ENCODE data around the gene CGB5.
"Not testable (repeated sequence)": the region's sequence is repeated elsewhere in the genome, so short reads cannot be mapped to it uniquely, and the experiment has no call there.

CGB5 gene

GRCh38 chr19:49043548-49043947 lies at the start of gene CGB5:
CGB5 (plus strand) TSS chr19:49043848; CDS start chr19:49044210, 362 bp downstream.
- not testable (repeated sequence) for H3K9ac ChIP-seq (ENCODE audit: low read length); H3K36me3 ChIP-seq (ENCODE audit: control insufficient read depth, insufficient read depth, low read length); H3K9me3 ChIP-seq (ENCODE audit: control insufficient read depth, low read length); H3K4me3 ChIP-seq (ENCODE audit: low read length); H3K27me3 ChIP-seq (ENCODE audit: control insufficient read depth, insufficient read depth, low read length); H3K4me1 ChIP-seq (ENCODE audit: control insufficient read depth, insufficient read depth, low read length)

DNA sequence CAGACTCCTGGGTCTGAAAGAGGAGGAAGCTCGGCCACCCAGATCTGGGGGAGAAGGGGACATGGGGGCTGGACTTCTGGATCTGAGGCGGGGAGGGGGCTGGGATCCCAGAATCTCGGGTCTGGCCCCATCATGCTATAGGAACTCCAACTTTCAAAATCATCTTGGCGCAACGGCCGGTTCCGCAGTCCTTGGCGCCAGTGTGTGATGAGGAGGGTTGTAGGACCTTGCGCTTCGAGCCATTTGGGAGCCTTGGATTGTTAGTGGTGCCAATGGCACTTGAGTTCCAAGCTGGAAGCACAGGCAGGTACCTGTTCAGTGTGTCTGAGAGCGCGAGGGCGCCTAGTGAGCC lies 49.6 kb upstream of the CGB5 start:
- Histone ChIP-seq H3K4me3 (ENCODE audit: low read length) (peak overlapping the region; percentile 48), H3K9ac (ENCODE audit: low read length) (peak overlapping the region; percentile 98), H3K27me3 (ENCODE audit: control insufficient read depth, insufficient read depth, low read length) (no peaks in the 10 kb centered on the region), H3K36me3 (ENCODE audit: control insufficient read depth, insufficient read depth, low read length) (no peaks in the 10 kb centered on the region), H3K9me3 (ENCODE audit: control insufficient read depth, low read length) (no peaks in the 10 kb centered on the region), H3K4me1 (ENCODE audit: control insufficient read depth, insufficient read depth, low read length) (peaks cover 9% of the 10 kb centered on the region)

DNA sequence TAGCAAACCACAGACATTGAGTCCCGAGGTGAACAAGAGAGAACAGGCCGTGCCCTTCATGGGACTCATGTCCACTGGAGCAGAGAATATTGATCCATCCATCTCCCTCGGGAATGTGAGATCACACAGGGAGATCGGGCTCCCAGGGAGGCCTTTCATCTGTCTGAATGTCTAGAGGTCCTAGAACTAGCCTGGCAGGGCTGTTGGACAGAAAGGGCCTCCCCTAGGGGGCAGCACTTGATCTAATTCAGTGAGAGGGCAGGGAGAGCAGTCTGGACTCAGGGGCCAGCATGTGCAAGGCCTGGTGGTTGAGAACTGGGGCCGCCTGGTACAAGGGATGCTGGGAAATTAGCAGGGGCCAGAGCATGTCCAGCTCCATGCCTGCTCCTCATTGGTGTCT lies 45.7 kb upstream of the CGB5 start:
- H3K27me3 ChIP-seq (ENCODE audit: control insufficient read depth, insufficient read depth, low read length): no peaks in the 10 kb centered on the region
- H3K4me1 ChIP-seq (ENCODE audit: control insufficient read depth, insufficient read depth, low read length): no peaks in the 10 kb centered on the region
- no peaks in the 10 kb centered on the region for H3K36me3 ChIP-seq (ENCODE audit: control insufficient read depth, insufficient read depth, low read length)
- H3K9ac ChIP-seq (ENCODE audit: low read length): no peak overlapping the region
- H3K4me3 ChIP-seq (ENCODE audit: low read length): no peak overlapping the region
- no peaks in the 10 kb centered on the region for H3K9me3 ChIP-seq (ENCODE audit: control insufficient read depth, low read length)

DNA sequence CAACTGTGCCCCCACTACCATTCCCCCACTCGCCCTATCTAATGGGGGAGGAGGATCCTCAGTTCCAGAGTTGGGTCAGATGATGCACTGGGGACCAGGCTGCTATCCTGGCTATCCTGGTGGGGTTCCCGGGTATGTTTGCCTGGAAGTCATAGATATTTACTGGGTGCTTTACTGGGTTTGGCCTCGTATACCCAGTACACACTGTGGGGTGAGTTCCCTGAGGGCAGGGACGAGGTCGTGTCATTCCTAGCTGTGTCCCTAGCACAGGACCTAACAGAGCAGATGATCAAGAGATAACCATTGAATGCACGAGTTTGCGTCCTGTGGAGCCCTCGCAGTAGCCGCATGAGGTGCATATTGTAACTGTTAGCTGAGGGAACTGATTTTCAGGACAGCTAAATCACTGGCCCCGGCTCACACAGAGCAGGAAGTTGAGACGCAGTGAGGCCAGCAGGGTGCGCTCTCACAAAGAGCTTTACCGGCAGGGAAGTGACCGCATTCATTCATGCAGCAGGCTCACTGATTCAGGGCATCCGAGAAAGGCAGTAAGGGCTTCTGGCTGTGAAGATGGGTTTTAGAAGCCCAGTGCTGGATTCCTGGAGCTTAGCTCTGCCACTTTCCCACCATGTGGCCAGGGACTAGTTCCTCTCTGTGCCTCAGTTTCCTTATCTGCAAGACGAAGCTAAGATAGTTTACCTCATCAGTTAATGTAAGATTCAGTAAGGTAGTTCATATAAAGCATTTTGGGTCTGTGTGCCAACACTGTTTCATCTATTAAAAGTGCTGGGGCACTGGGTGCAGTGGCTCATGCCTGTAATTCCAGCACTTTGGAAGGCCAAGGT lies 43.9 kb upstream of the CGB5 start:
- no peaks in the 10 kb centered on the region for H3K27me3 ChIP-seq (ENCODE audit: control insufficient read depth, insufficient read depth, low read length)
- H3K9ac ChIP-seq (ENCODE audit: low read length): no peak overlapping the region
- no peaks in the 10 kb centered on the region for H3K36me3 ChIP-seq (ENCODE audit: control insufficient read depth, insufficient read depth, low read length)

DNA sequence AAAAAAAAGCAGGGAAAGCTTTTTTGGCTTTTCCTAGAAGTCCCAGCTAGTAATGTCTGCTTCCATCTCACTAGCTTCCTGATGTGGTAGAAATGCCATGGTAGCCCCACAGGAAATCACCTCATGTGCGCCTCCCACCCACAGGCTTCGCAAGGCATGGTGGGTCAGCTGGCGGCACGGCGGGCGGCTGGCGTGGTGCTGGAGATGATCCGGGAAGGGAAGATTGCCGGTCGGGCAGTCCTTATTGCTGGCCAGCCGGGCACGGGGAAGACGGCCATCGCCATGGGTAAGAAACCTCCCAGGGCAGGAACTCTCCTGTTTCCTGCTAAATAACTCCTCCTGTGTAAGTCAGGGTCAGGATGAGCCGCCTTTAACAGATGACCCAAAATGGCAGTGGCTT lies 39.5 kb upstream of the CGB5 start:
- Histone ChIP-seq H3K27me3 (ENCODE audit: control insufficient read depth, insufficient read depth, low read length) (no peaks in the 10 kb centered on the region), H3K36me3 (ENCODE audit: control insufficient read depth, insufficient read depth, low read length) (no peaks in the 10 kb centered on the region)

More for the DNA sequence above, 43.9 kb upstream of the CGB5 start:
- Histone ChIP-seq H3K4me3 (ENCODE audit: low read length) (no peak overlapping the region), H3K4me1 (ENCODE audit: control insufficient read depth, insufficient read depth, low read length) (no peaks in the 10 kb centered on the region), H3K9me3 (ENCODE audit: control insufficient read depth, low read length) (no peaks in the 10 kb centered on the region)

DNA sequence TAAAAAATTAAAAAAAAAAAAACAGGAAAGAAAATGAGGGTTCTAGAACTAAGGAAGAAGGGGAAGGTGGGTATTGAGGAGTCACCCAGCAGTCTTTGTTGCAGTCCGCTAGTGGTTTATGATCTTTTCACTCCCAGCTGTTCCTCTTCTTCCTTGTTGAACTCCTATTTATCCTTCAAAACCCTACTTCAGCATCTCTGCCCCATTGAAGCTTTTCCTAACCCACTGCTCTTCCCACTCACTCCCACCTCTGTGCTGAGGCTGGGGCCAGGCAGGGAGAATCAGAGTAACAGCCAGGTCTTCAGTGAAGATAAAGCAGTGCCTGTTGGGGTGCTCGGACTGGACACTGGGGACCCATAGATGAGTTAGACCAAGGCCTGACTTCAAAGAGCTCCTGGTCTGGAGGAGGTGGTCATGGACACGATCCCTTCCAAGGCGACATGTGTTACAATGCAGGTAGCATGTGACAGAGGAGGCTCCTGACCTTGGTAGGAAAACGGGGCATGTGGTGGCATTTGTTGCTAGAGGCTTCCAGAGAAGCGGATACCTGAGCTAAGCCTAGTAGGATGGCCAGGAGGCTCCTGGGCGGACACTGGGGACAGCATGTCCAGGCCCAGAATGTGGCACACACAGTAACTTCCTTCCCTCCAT lies 38.6 kb upstream of the CGB5 start:
- Histone ChIP-seq H3K4me3 (ENCODE audit: low read length) (no peak overlapping the region), H3K36me3 (ENCODE audit: control insufficient read depth, insufficient read depth, low read length) (no peaks in the 10 kb centered on the region), H3K4me1 (ENCODE audit: control insufficient read depth, insufficient read depth, low read length) (no peaks in the 10 kb centered on the region)

More for the DNA sequence above, 39.5 kb upstream of the CGB5 start:
- H3K9ac ChIP-seq (ENCODE audit: low read length): no peak overlapping the region
- no peak overlapping the region for H3K4me3 ChIP-seq (ENCODE audit: low read length)
- H3K9me3 ChIP-seq (ENCODE audit: control insufficient read depth, low read length): no peaks in the 10 kb centered on the region
- no peaks in the 10 kb centered on the region for H3K4me1 ChIP-seq (ENCODE audit: control insufficient read depth, insufficient read depth, low read length)

GRCh38 chr19:49006905-49007304 lies 36.7 kb upstream of the CGB5 start:
- H3K27me3 ChIP-seq (ENCODE audit: control insufficient read depth, insufficient read depth, low read length): no peaks in the 10 kb centered on the region
- H3K9me3 ChIP-seq (ENCODE audit: control insufficient read depth, low read length): no peaks in the 10 kb centered on the region
- H3K4me3 ChIP-seq (ENCODE audit: low read length): no peak overlapping the region
- H3K9ac ChIP-seq (ENCODE audit: low read length): no peak overlapping the region
- H3K36me3 ChIP-seq (ENCODE audit: control insufficient read depth, insufficient read depth, low read length): no peaks in the 10 kb centered on the region
- H3K4me1 ChIP-seq (ENCODE audit: control insufficient read depth, insufficient read depth, low read length): no peaks in the 10 kb centered on the region

More for the DNA sequence above, 38.6 kb upstream of the CGB5 start:
- Histone ChIP-seq H3K27me3 (ENCODE audit: control insufficient read depth, insufficient read depth, low read length) (no peaks in the 10 kb centered on the region), H3K9me3 (ENCODE audit: control insufficient read depth, low read length) (no peaks in the 10 kb centered on the region), H3K9ac (ENCODE audit: low read length) (no peak overlapping the region)

- Histone ChIP-seq H3K4me3 (ENCODE audit: low read length) (no peak overlapping the region), H3K27me3 (ENCODE audit: control insufficient read depth, insufficient read depth, low read length) (no peaks in the 10 kb centered on the region), H3K9ac (ENCODE audit: low read length) (no peak overlapping the region), H3K4me1 (ENCODE audit: control insufficient read depth, insufficient read depth, low read length) (no peaks in the 10 kb centered on the region), H3K9me3 (ENCODE audit: control insufficient read depth, low read length) (no peaks in the 10 kb centered on the region), H3K36me3 (ENCODE audit: control insufficient read depth, insufficient read depth, low read length) (no peaks in the 10 kb centered on the region)
Measured at GRCh38 chr19:49009828-49010227, 33.8 kb upstream of the CGB5 start.

GRCh38 chr19:49010453-49010852 lies 33.2 kb upstream of the CGB5 start:
- Histone ChIP-seq H3K4me1 (ENCODE audit: control insufficient read depth, insufficient read depth, low read length) (no peaks in the 10 kb centered on the region), H3K27me3 (ENCODE audit: control insufficient read depth, insufficient read depth, low read length) (no peaks in the 10 kb centered on the region), H3K4me3 (ENCODE audit: low read length) (no peak overlapping the region), H3K36me3 (ENCODE audit: control insufficient read depth, insufficient read depth, low read length) (no peaks in the 10 kb centered on the region), H3K9ac (ENCODE audit: low read length) (no peak overlapping the region), H3K9me3 (ENCODE audit: control insufficient read depth, low read length) (no peaks in the 10 kb centered on the region)

DNA sequence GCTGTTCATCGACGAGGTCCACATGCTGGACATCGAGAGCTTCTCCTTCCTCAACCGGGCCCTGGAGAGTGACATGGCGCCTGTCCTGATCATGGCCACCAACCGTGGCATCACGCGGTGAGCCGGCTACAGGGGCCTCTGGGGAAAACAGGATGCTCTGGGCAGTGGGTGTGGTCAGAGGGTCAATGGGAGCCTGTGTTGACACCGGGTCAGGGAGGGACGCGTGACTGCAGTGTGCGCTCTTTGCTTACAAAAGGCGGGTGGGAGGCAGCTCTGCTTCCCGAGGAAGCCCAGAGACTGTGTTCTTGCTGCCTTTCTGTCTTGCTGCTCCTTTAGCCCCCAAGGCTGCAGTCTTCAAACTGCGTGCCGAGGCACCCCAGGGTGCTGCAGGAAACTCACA lies 32.5 kb upstream of the CGB5 start:
- H3K9me3 ChIP-seq (ENCODE audit: control insufficient read depth, low read length): no peaks in the 10 kb centered on the region
- no peak overlapping the region for H3K4me3 ChIP-seq (ENCODE audit: low read length)
- H3K4me1 ChIP-seq (ENCODE audit: control insufficient read depth, insufficient read depth, low read length): no peaks in the 10 kb centered on the region
- no peak overlapping the region for H3K9ac ChIP-seq (ENCODE audit: low read length)
- H3K36me3 ChIP-seq (ENCODE audit: control insufficient read depth, insufficient read depth, low read length): no peaks in the 10 kb centered on the region
- H3K27me3 ChIP-seq (ENCODE audit: control insufficient read depth, insufficient read depth, low read length): no peaks in the 10 kb centered on the region

- H3K4me1 ChIP-seq (ENCODE audit: control insufficient read depth, insufficient read depth, low read length): peaks cover 9% of the 10 kb centered on the region
- no peaks in the 10 kb centered on the region for H3K36me3 ChIP-seq (ENCODE audit: control insufficient read depth, insufficient read depth, low read length)
- H3K9me3 ChIP-seq (ENCODE audit: control insufficient read depth, low read length): no peaks in the 10 kb centered on the region
- H3K27me3 ChIP-seq (ENCODE audit: control insufficient read depth, insufficient read depth, low read length): peaks cover 9% of the 10 kb centered on the region
- H3K4me3 ChIP-seq (ENCODE audit: low read length): no peak overlapping the region
- no peak overlapping the region for H3K9ac ChIP-seq (ENCODE audit: low read length)
Measured at GRCh38 chr19:49014123-49014869, 29.4 kb upstream of the CGB5 start.

DNA sequence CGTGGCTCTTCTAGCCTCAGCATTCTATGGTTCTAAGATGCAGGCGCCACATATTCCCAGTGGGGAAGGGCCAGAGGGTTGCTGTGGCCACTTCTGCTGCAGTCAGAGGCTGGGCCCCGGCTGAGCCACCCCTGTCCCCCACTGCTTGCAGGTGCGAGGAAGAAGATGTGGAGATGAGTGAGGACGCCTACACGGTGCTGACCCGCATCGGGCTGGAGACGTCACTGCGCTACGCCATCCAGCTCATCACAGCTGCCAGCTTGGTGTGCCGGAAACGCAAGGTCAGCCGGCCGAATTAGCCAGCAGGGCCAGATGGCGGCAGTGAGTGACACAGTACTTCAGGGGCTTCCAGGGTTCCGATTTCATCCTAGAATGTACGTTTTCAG lies 28.8 kb upstream of the CGB5 start:
- Histone ChIP-seq H3K4me1 (ENCODE audit: control insufficient read depth, insufficient read depth, low read length) (peaks cover 14% of the 10 kb centered on the region), H3K4me3 (ENCODE audit: low read length) (no peak overlapping the region), H3K36me3 (ENCODE audit: control insufficient read depth, insufficient read depth, low read length) (no peaks in the 10 kb centered on the region), H3K9ac (ENCODE audit: low read length) (no peak overlapping the region), H3K27me3 (ENCODE audit: control insufficient read depth, insufficient read depth, low read length) (peaks cover 13% of the 10 kb centered on the region), H3K9me3 (ENCODE audit: control insufficient read depth, low read length) (no peaks in the 10 kb centered on the region)

Measured in mucosa of stomach (tissue), 1 donor.